Measurements from ENCODE around the gene IGFL4. TPM values are rescaled to one million over a fixed set of nuclear protein-coding genes. Genes with fewer than 3 reads are reported as not detected.

IGFL4 gene
- total and polyA plus RNA-seq, 9 of the 15 experiments (the other 6 are each of a cell fraction or from before 2014, with no cell fraction given): not detected

- TF ChIP-seq, protein P1, sequence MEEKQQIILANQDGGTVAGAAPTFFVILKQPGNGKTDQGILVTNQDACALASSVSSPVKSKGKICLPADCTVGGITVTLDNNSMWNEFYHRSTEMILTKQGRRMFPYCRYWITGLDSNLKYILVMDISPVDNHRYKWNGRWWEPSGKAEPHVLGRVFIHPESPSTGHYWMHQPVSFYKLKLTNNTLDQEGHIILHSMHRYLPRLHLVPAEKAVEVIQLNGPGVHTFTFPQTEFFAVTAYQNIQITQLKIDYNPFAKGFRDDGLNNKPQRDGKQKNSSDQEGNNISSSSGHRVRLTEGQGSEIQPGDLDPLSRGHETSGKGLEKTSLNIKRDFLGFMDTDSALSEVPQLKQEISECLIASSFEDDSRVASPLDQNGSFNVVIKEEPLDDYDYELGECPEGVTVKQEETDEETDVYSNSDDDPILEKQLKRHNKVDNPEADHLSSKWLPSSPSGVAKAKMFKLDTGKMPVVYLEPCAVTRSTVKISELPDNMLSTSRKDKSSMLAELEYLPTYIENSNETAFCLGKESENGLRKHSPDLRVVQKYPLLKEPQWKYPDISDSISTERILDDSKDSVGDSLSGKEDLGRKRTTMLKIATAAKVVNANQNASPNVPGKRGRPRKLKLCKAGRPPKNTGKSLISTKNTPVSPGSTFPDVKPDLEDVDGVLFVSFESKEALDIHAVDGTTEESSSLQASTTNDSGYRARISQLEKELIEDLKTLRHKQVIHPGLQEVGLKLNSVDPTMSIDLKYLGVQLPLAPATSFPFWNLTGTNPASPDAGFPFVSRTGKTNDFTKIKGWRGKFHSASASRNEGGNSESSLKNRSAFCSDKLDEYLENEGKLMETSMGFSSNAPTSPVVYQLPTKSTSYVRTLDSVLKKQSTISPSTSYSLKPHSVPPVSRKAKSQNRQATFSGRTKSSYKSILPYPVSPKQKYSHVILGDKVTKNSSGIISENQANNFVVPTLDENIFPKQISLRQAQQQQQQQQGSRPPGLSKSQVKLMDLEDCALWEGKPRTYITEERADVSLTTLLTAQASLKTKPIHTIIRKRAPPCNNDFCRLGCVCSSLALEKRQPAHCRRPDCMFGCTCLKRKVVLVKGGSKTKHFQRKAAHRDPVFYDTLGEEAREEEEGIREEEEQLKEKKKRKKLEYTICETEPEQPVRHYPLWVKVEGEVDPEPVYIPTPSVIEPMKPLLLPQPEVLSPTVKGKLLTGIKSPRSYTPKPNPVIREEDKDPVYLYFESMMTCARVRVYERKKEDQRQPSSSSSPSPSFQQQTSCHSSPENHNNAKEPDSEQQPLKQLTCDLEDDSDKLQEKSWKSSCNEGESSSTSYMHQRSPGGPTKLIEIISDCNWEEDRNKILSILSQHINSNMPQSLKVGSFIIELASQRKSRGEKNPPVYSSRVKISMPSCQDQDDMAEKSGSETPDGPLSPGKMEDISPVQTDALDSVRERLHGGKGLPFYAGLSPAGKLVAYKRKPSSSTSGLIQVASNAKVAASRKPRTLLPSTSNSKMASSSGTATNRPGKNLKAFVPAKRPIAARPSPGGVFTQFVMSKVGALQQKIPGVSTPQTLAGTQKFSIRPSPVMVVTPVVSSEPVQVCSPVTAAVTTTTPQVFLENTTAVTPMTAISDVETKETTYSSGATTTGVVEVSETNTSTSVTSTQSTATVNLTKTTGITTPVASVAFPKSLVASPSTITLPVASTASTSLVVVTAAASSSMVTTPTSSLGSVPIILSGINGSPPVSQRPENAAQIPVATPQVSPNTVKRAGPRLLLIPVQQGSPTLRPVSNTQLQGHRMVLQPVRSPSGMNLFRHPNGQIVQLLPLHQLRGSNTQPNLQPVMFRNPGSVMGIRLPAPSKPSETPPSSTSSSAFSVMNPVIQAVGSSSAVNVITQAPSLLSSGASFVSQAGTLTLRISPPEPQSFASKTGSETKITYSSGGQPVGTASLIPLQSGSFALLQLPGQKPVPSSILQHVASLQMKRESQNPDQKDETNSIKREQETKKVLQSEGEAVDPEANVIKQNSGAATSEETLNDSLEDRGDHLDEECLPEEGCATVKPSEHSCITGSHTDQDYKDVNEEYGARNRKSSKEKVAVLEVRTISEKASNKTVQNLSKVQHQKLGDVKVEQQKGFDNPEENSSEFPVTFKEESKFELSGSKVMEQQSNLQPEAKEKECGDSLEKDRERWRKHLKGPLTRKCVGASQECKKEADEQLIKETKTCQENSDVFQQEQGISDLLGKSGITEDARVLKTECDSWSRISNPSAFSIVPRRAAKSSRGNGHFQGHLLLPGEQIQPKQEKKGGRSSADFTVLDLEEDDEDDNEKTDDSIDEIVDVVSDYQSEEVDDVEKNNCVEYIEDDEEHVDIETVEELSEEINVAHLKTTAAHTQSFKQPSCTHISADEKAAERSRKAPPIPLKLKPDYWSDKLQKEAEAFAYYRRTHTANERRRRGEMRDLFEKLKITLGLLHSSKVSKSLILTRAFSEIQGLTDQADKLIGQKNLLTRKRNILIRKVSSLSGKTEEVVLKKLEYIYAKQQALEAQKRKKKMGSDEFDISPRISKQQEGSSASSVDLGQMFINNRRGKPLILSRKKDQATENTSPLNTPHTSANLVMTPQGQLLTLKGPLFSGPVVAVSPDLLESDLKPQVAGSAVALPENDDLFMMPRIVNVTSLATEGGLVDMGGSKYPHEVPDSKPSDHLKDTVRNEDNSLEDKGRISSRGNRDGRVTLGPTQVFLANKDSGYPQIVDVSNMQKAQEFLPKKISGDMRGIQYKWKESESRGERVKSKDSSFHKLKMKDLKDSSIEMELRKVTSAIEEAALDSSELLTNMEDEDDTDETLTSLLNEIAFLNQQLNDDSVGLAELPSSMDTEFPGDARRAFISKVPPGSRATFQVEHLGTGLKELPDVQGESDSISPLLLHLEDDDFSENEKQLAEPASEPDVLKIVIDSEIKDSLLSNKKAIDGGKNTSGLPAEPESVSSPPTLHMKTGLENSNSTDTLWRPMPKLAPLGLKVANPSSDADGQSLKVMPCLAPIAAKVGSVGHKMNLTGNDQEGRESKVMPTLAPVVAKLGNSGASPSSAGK (IDR thresholded peaks at IDR 0.05): no peak
- TF ChIP-seq BRD4 (IDR thresholded peaks at IDR 0.05) (no peak), KLF6 (CRISPR knock-in tag; IDR thresholded peaks at IDR 0.05; ENCODE audit: borderline replicate concordance) (no peak), BRD9 (IDR thresholded peaks at IDR 0.05; ENCODE audit: low read depth, partially characterized antibody) (no peak), CEBPG (CRISPR knock-in tag; IDR thresholded peaks at IDR 0.05) (no peak), CEBPG (tag; conservative IDR thresholded peaks at IDR 0.05 in 1 of 2, IDR thresholded peaks at IDR 0.05 in 1 of 2) (0 out of 4 replicates have a peak, but pooled peaks of 1 of the 2 experiments have one; percentile 23), ZNF3 (CRISPR knock-in tag; IDR thresholded peaks at IDR 0.05) (no peak), KLF1 (tag; IDR thresholded peaks at IDR 0.05) (no peak), HLTF (IDR thresholded peaks at IDR 0.05) (no peak), SIRT6 (IDR thresholded peaks at IDR 0.05; ENCODE audit: low read depth, low read length) (no peak), RAD21 (CRISPR knock-in tag; conservative IDR thresholded peaks at IDR 0.05 in 1 of 2, IDR thresholded peaks at IDR 0.05 in 1 of 2) (no peak), JUND (IDR thresholded peaks at IDR 0.05; ENCODE audit: borderline replicate concordance, low read depth, low read length) (peak; percentile 84), JUND (tag; IDR thresholded peaks at IDR 0.05; ENCODE audit: borderline replicate concordance, low read depth, low read length) (peak; percentile 67; the same call in 2 of the 3 replicates), TBP (optimal IDR thresholded peaks at IDR 0.05; ENCODE audit: low read depth, low read length) (no peak), ZNF316 (IDR thresholded peaks at IDR 0.05) (no peak)
- TF ChIP-seq, protein P2, sequence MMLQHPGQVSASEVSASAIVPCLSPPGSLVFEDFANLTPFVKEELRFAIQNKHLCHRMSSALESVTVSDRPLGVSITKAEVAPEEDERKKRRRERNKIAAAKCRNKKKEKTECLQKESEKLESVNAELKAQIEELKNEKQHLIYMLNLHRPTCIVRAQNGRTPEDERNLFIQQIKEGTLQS (IDR thresholded peaks at IDR 0.05): peak; percentile 93
- TF ChIP-seq, protein P2 (CRISPR knock-in tag; conservative IDR thresholded peaks at IDR 0.05): no peak
Observed at GRCh38 chr19:45995715-45996385, 45.0 kb downstream of the IGFL4 start (continued).
